Stimulated activated naive CD8-positive, alpha-beta T cell treated with anti-CD3 and anti-CD28 coated beads, Interleukin-15, Interleukin-2, amounts not matched to agents 100 U/mL and 50 U/mL, for 24 hours (primary cell): Measurements from ENCODE around the gene RAC3.
A peak's percentile ranks its signal among the peaks of the same experiment; 100 is the strongest.

Experiments used
- ATAC-seq: fragments of 150-1000 bp; cut with Tn5 transposase; one replicate; pipeline ENCODE4 v1.10.0; 2021
- DNase-seq: peaks from one replicate; pipeline ENCODE4 v3.0.0; 2021

The RAC3 gene

GRCh38 chr17:82041144-82041814 is 9.8 kb downstream of the RAC3 start:
- no peak for DNase-seq
- no peak for ATAC-seq

GRCh38 chr17:82042649-82043048 is 11.2 kb downstream of the RAC3 start:
- DNase-seq (no peak), ATAC-seq (no peak)

GRCh38 chr17:82043507-82043906 is 12.0 kb downstream of the RAC3 start:
- ATAC-seq (no peak), DNase-seq (no peak)

GRCh38 chr17:82045936-82046484 is 14.5 kb downstream of the RAC3 start:
- ATAC-seq (no peak), DNase-seq (no peak)

- DNase-seq (no peak), ATAC-seq (no peak)
Observed at GRCh38 chr17:82046903-82047302, 15.4 kb downstream of the RAC3 start.

- ATAC-seq (no peak), DNase-seq (no peak)
Observed at GRCh38 chr17:82047379-82047778, 15.9 kb downstream of the RAC3 start.

GRCh38 chr17:82047914-82048570 is 16.6 kb downstream of the RAC3 start:
- no peak for DNase-seq
- ATAC-seq, result no peak

GRCh38 chr17:82048571-82048971 is 17.1 kb downstream of the RAC3 start:
- no peak for ATAC-seq

GRCh38 chr17:82049106-82049505 is 17.6 kb downstream of the RAC3 start:
- ATAC-seq, result no peak
- no peak for DNase-seq

More at GRCh38 chr17:82048571-82048971, 17.1 kb downstream of the RAC3 start:
- DNase-seq, result no peak

- DNase-seq (no peak), ATAC-seq (no peak)
Observed at GRCh38 chr17:82049521-82049971, 18.1 kb downstream of the RAC3 start.

GRCh38 chr17:82050152-82050760 is 18.8 kb downstream of the RAC3 start:
- DNase-seq (no peak), ATAC-seq (no peak)

- DNase-seq (no peak), ATAC-seq (no peak)
Observed at GRCh38 chr17:82050761-82051641, 19.5 kb downstream of the RAC3 start.

- DNase-seq, result peak; percentile 92
- peak; percentile 76 for ATAC-seq
Observed at GRCh38 chr17:82051776-82052637, 20.5 kb downstream of the RAC3 start, which contains the start of the genes GPS1 and RFNG. Gene GPS1, plus strand, starts transcription at chr17:82051898. Its CDS starts 34 bp downstream, at chr17:82051932. Gene RFNG, minus strand, starts transcription at chr17:82051811. Its CDS starts 45 bp downstream, at chr17:82051766.

- DNase-seq, result no peak
- no peak for ATAC-seq
Observed at GRCh38 chr17:82052638-82053059, 21.2 kb downstream of the RAC3 start.

- no peak for DNase-seq
- no peak for ATAC-seq
Observed at GRCh38 chr17:82053130-82053529, 21.7 kb downstream of the RAC3 start.

GRCh38 chr17:82053556-82054263 is 22.2 kb downstream of the RAC3 start:
- DNase-seq (no peak), ATAC-seq (no peak)

GRCh38 chr17:82054351-82055022 is 23.0 kb downstream of the RAC3 start:
- no peak for DNase-seq
- ATAC-seq, result no peak

GRCh38 chr17:82055023-82055964 is 23.8 kb downstream of the RAC3 start:
- ATAC-seq, result no peak
- no peak for DNase-seq
